ENCODE measurements around the gene RFWD3.
"Not testable (repeated sequence)": the region's sequence is repeated elsewhere in the genome, so short reads cannot be mapped to it uniquely, and the experiment has no call there.

The RFWD3 gene

GRCh38 chr16:74659041-74659440 is 7.6 kb downstream of the RFWD3 start:
- Histone ChIP-seq H3K36me3 (peaks cover 93% of the 10 kb centered on the region), H3K9me3 (no peaks in the 10 kb centered on the region), H3K4me1 (no peaks in the 10 kb centered on the region), H3K4me3 (ENCODE audit: low read depth, low read length) (no peak overlapping the region), H3K27me3 (no peaks in the 10 kb centered on the region)
- TF ChIP-seq CTCF (IDR thresholded peaks at IDR 0.05; ENCODE audit: low read depth, low read length): no peak
- DNase-seq: no peak

- Histone ChIP-seq H3K9me3 (no peaks in the 10 kb centered on the region), H3K36me3 (peaks cover 88% of the 10 kb centered on the region), H3K4me1 (no peaks in the 10 kb centered on the region), H3K4me3 (ENCODE audit: low read depth, low read length) (no peak overlapping the region), H3K27me3 (no peaks in the 10 kb centered on the region)
- DNase-seq: no peak
- TF ChIP-seq CTCF (IDR thresholded peaks at IDR 0.05; ENCODE audit: low read depth, low read length): no peak
Observed at GRCh38 chr16:74657870-74658642, 8.6 kb downstream of the RFWD3 start.

- Histone ChIP-seq H3K4me1 (no peaks in the 10 kb centered on the region), H3K4me3 (ENCODE audit: low read depth, low read length) (no peak overlapping the region), H3K27me3 (no peaks in the 10 kb centered on the region), H3K36me3 (peaks cover 86% of the 10 kb centered on the region), H3K9me3 (no peaks in the 10 kb centered on the region)
- TF ChIP-seq CTCF (IDR thresholded peaks at IDR 0.05; ENCODE audit: low read depth, low read length): no peak
- DNase-seq: no peak
Observed at GRCh38 chr16:74654536-74655050, 12.1 kb downstream of the RFWD3 start.

- not testable (repeated sequence) for H3K4me3 ChIP-seq (ENCODE audit: low read depth, low read length); DNase-seq; H3K9me3 ChIP-seq; H3K27me3 ChIP-seq; H3K4me1 ChIP-seq
- peaks cover 84% of the 10 kb centered on the region for H3K36me3 ChIP-seq
Observed at GRCh38 chr16:74652883-74653282, 13.8 kb downstream of the RFWD3 start.

GRCh38 chr16:74652249-74652648 is 14.4 kb downstream of the RFWD3 start:
- Histone ChIP-seq H3K4me1 (no peaks in the 10 kb centered on the region), H3K27me3 (no peaks in the 10 kb centered on the region), H3K36me3 (peaks cover 84% of the 10 kb centered on the region), H3K9me3 (no peaks in the 10 kb centered on the region), H3K4me3 (ENCODE audit: low read depth, low read length) (no peak overlapping the region)
- no peak for DNase-seq
- no peak for TF ChIP-seq CTCF (IDR thresholded peaks at IDR 0.05; ENCODE audit: low read depth, low read length)

- TF ChIP-seq CTCF (IDR thresholded peaks at IDR 0.05; ENCODE audit: low read depth, low read length): no peak
- peaks cover 82% of the 10 kb centered on the region for H3K36me3 ChIP-seq
- no peak for DNase-seq
Observed at GRCh38 chr16:74651841-74652240, 14.8 kb downstream of the RFWD3 start.

More at GRCh38 chr16:74651841-74652240, 14.8 kb downstream of the RFWD3 start:
- Histone ChIP-seq H3K27me3 (no peaks in the 10 kb centered on the region), H3K9me3 (no peaks in the 10 kb centered on the region), H3K4me3 (ENCODE audit: low read depth, low read length) (no peak overlapping the region), H3K4me1 (no peaks in the 10 kb centered on the region)
